ENCODE measurements around the gene DOCK10. TPM values are rescaled to one million over a fixed set of nuclear protein-coding genes. Genes with fewer than 3 reads are reported as not detected.

The DOCK10 gene
- total and polyA plus RNA-seq, 10 of the 15 experiments (the other 5 are each of a cell fraction or from before 2014, with no cell fraction given): 16.9 to 120 (median 85.5) TPM

DNA sequence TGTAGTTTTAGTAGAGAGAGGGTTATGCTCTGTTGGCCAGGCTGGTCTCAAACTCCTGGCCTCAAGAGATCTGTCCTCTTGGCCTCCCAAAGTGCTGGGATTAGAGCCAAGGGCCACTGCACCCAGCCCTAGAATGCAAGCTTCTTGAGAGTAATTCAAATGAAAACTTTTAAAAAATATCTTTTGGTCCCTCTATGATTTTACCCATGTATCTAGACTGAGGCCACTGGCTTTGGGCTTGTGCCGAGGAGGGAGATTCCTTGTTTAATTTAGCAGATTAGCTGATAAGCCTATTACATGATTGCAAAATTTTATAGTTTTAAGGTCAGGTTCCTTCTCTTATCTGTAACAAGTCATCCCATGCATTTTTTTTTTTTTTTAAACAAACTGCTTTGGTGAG lies 266.6 kb downstream of the DOCK10 start:
- Histone ChIP-seq H3K9me3 (replicated peaks; ENCODE audit: control insufficient read depth, insufficient read depth, low read length) (no peaks in the 10 kb centered on the region), H3K27me3 (replicated peaks in 1 of 2; ENCODE audit: control insufficient read depth in 2 of 2, insufficient read depth in 2 of 2, low read length in 1 of 2) (no peaks in the 10 kb centered on the region), H4K20me1 (ENCODE audit: control insufficient read depth, insufficient read depth) (no peaks in the 10 kb centered on the region), H3K9ac (ENCODE audit: control insufficient read depth, insufficient read depth, low read length) (no peak overlapping the region), H3K27ac (ENCODE audit: control insufficient read depth, insufficient read depth) (no peak overlapping the region), H3K4me1 (ENCODE audit: control insufficient read depth, insufficient read depth, low read length) (no peaks in the 10 kb centered on the region), H3K4me3 (no peak overlapping the region), H2AFZ (ENCODE audit: control insufficient read depth, low read depth, low read length) (no peak overlapping the region), H3K4me2 (ENCODE audit: control insufficient read depth, insufficient read depth) (no peak overlapping the region), H3K79me2 (ENCODE audit: control insufficient read depth, insufficient read depth, low read length) (no peaks in the 10 kb centered on the region), H3K36me3 (ENCODE audit: control insufficient read depth in 2 of 2, insufficient read depth in 2 of 2, low read length in 1 of 2) (peaks cover 17 to 38% of the 10 kb centered on the region in 2 experiments)
- no peak for FAIRE-seq
- intact Hi-C loops (cut with micrococcal nuclease; ENCODE audit: unreplicated experiment) (loop anchor here (10.0 kb wide), 1 partner anchor 801 kb away; no protein-coding TSS in a partner anchor), in situ Hi-C loops (cut with MboI) (loop anchor here (5.0 kb wide), 1 partner anchor 418 kb away; no protein-coding TSS in a partner anchor)
- TF ChIP-seq, protein P1, sequence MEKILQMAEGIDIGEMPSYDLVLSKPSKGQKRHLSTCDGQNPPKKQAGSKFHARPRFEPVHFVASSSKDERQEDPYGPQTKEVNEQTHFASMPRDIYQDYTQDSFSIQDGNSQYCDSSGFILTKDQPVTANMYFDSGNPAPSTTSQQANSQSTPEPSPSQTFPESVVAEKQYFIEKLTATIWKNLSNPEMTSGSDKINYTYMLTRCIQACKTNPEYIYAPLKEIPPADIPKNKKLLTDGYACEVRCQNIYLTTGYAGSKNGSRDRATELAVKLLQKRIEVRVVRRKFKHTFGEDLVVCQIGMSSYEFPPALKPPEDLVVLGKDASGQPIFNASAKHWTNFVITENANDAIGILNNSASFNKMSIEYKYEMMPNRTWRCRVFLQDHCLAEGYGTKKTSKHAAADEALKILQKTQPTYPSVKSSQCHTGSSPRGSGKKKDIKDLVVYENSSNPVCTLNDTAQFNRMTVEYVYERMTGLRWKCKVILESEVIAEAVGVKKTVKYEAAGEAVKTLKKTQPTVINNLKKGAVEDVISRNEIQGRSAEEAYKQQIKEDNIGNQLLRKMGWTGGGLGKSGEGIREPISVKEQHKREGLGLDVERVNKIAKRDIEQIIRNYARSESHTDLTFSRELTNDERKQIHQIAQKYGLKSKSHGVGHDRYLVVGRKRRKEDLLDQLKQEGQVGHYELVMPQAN (conservative IDR thresholded peaks at IDR 0.05): no peak
- no peak for TF ChIP-seq STAT1 (conservative IDR thresholded peaks at IDR 0.05)
- no peak for TF ChIP-seq RFX5 (IDR thresholded peaks at IDR 0.05; ENCODE audit: low read depth, low read length)
- no peak for TF ChIP-seq POLR2AphosphoS5 (IDR thresholded peaks at IDR 0.05; ENCODE audit: low read length)
- no peak for TF ChIP-seq ZNF217 (IDR thresholded peaks at IDR 0.05)
- no peak for TF ChIP-seq NR2C1 (IDR thresholded peaks at IDR 0.05)
- no peak for TF ChIP-seq DPF2 (IDR thresholded peaks at IDR 0.05)
- TF ChIP-seq ETV6 (conservative IDR thresholded peaks at IDR 0.05 in 1 of 2, IDR thresholded peaks at IDR 0.05 in 1 of 2; ENCODE audit: borderline replicate concordance in 1 of 2, low read depth in 1 of 2): no peak
- TF ChIP-seq ELK1 (IDR thresholded peaks at IDR 0.05; ENCODE audit: low read depth, low read length): no peak
- no peak for TF ChIP-seq TBL1XR1 (IDR thresholded peaks at IDR 0.05; ENCODE audit: low read depth, low read length)
- no peak for TF ChIP-seq ZNF24 (IDR thresholded peaks at IDR 0.05)
- TF ChIP-seq USF2 (IDR thresholded peaks at IDR 0.05; ENCODE audit: borderline replicate concordance, low read depth, low read length): no peak
- TF ChIP-seq, protein P2, sequence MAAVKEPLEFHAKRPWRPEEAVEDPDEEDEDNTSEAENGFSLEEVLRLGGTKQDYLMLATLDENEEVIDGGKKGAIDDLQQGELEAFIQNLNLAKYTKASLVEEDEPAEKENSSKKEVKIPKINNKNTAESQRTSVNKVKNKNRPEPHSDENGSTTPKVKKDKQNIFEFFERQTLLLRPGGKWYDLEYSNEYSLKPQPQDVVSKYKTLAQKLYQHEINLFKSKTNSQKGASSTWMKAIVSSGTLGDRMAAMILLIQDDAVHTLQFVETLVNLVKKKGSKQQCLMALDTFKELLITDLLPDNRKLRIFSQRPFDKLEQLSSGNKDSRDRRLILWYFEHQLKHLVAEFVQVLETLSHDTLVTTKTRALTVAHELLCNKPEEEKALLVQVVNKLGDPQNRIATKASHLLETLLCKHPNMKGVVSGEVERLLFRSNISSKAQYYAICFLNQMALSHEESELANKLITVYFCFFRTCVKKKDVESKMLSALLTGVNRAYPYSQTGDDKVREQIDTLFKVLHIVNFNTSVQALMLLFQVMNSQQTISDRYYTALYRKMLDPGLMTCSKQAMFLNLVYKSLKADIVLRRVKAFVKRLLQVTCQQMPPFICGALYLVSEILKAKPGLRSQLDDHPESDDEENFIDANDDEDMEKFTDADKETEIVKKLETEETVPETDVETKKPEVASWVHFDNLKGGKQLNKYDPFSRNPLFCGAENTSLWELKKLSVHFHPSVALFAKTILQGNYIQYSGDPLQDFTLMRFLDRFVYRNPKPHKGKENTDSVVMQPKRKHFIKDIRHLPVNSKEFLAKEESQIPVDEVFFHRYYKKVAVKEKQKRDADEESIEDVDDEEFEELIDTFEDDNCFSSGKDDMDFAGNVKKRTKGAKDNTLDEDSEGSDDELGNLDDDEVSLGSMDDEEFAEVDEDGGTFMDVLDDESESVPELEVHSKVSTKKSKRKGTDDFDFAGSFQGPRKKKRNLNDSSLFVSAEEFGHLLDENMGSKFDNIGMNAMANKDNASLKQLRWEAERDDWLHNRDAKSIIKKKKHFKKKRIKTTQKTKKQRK (IDR thresholded peaks at IDR 0.05; ENCODE audit: low read depth, low read length): no peak
- no peak for TF ChIP-seq NR2F1 (conservative IDR thresholded peaks at IDR 0.05)
- no peak for TF ChIP-seq CREM (IDR thresholded peaks at IDR 0.05; ENCODE audit: low read depth)
- no peak for TF ChIP-seq ZBED1 (IDR thresholded peaks at IDR 0.05; ENCODE audit: borderline replicate concordance)
- TF ChIP-seq NRF1 (conservative IDR thresholded peaks at IDR 0.05; ENCODE audit: low read depth, low read length): no peak
- TF ChIP-seq PAX8 (IDR thresholded peaks at IDR 0.05): no peak
- no peak for TF ChIP-seq LARP7 (IDR thresholded peaks at IDR 0.05)
- WGBS (ENCODE audit: insufficient coverage, insufficient replicate concordance, low lambda C conversion rate, missing lambda C conversion rate): 89% methylated on average over 1 of the region's 1 CpG
- SMC1A ChIA-PET (ENCODE audit: uncharacterized antibody, unreplicated experiment): interaction anchor here (0.6 to 4.1 kb wide), 6 partner anchors 10 to 489 kb away, joined by 3 to 53 read pairs (median 6); no protein-coding TSS in a partner anchor
- BruUV-seq (replicated peaks): no TSS peak
- no peak for ATAC-seq
- CTCF ChIA-PET: interaction anchor here (0.6 to 9.6 kb wide), 7 partner anchors 9 to 420 kb away, joined by 3 to 145 read pairs (median 4); partner anchors contain the start of gene FAM124B
- POLR2A ChIA-PET: interaction anchor here (0.5 kb wide), 1 partner anchor 79 kb away, joined by 3 read pairs; no protein-coding TSS in a partner anchor
- RAD21 ChIA-PET (ENCODE audit: unreplicated experiment): interaction anchor here (1.0 to 6.9 kb wide), 2 partner anchors 76 to 125 kb away, joined by 3 to 35 read pairs; no protein-coding TSS in a partner anchor
- no peak for DNase-seq (ENCODE audit: low read depth, low spot score)
